ENCODE data around the gene RBBP8NL.
"Not testable (repeated sequence)": the region's sequence is repeated elsewhere in the genome, so short reads cannot be mapped to it uniquely, and the experiment has no call there.

RBBP8NL gene

GRCh38 chr20:62376112-62377063, 51.0 kb downstream of the RBBP8NL start:
- Histone ChIP-seq H3K36me3 (ENCODE audit: control insufficient read depth in 2 of 2, insufficient read depth in 2 of 2, low read length in 2 of 2) (no peaks in the 10 kb centered on the region), H3K4me3 (ENCODE audit: low read length in 2 of 2) (peak overlapping the region in 1 of 2 donors; percentile 8), H3K9ac (ENCODE audit: low read length in 2 of 2) (peak overlapping the region; percentile 19 to 47), H3K27me3 (ENCODE audit: control insufficient read depth in 1 of 2, insufficient read depth in 2 of 2, low read length in 2 of 2) (no peaks in the 10 kb centered on the region), H3K4me1 (ENCODE audit: control insufficient read depth, insufficient read depth, low read length) (peaks cover 84% of the 10 kb centered on the region), H3K27ac (ENCODE audit: low read length) (peak overlapping the region; percentile 95), H3K9me3 (ENCODE audit: control insufficient read depth in 2 of 2, low read length in 2 of 2) (no peaks in the 10 kb centered on the region)

- peak overlapping the region; percentile 95 for H3K27ac ChIP-seq (ENCODE audit: low read length)
- H3K9me3 ChIP-seq (ENCODE audit: control insufficient read depth in 2 of 2, low read length in 2 of 2): no peaks in the 10 kb centered on the region
- H3K27me3 ChIP-seq (ENCODE audit: control insufficient read depth in 1 of 2, insufficient read depth in 2 of 2, low read length in 2 of 2): no peaks in the 10 kb centered on the region
- no peaks in the 10 kb centered on the region for H3K36me3 ChIP-seq (ENCODE audit: control insufficient read depth in 2 of 2, insufficient read depth in 2 of 2, low read length in 2 of 2)
- H3K4me1 ChIP-seq (ENCODE audit: control insufficient read depth, insufficient read depth, low read length): peaks cover 92% of the 10 kb centered on the region
- H3K9ac ChIP-seq (ENCODE audit: low read length in 2 of 2): peak overlapping the region in 1 of 2 donors; percentile 39
- H3K4me3 ChIP-seq (ENCODE audit: low read length in 2 of 2): peak overlapping the region in 1 of 2 donors; percentile 32
These were observed 52.8 kb downstream of the RBBP8NL start for GRCh38 chr20:62374331-62375152.

GRCh38 chr20:62373631-62374179, 53.6 kb downstream of the RBBP8NL start:
- peak overlapping the region; percentile 29 to 39 for H3K9ac ChIP-seq (ENCODE audit: low read length in 2 of 2)
- H3K36me3 ChIP-seq (ENCODE audit: control insufficient read depth in 2 of 2, insufficient read depth in 2 of 2, low read length in 2 of 2); H3K9me3 ChIP-seq (ENCODE audit: control insufficient read depth in 2 of 2, low read length in 2 of 2); H3K4me3 ChIP-seq (ENCODE audit: low read length in 2 of 2); H3K27me3 ChIP-seq (ENCODE audit: control insufficient read depth in 1 of 2, insufficient read depth in 2 of 2, low read length in 2 of 2): not testable (repeated sequence)
- peak overlapping the region; percentile 99 for H3K27ac ChIP-seq (ENCODE audit: low read length)
- H3K4me1 ChIP-seq (ENCODE audit: control insufficient read depth, insufficient read depth, low read length): peaks cover 93% of the 10 kb centered on the region

- no peaks in the 10 kb centered on the region for H3K27me3 ChIP-seq (ENCODE audit: control insufficient read depth in 1 of 2, insufficient read depth in 2 of 2, low read length in 2 of 2)
- H3K4me1 ChIP-seq (ENCODE audit: control insufficient read depth, insufficient read depth, low read length): peaks cover 93% of the 10 kb centered on the region
- H3K9ac ChIP-seq (ENCODE audit: low read length in 2 of 2): peak overlapping the region; percentile 77 to 83
- peak overlapping the region; percentile 99 for H3K27ac ChIP-seq (ENCODE audit: low read length)
- H3K9me3 ChIP-seq (ENCODE audit: control insufficient read depth in 2 of 2, low read length in 2 of 2): no peaks in the 10 kb centered on the region
- peak overlapping the region in 1 of 2 donors; percentile 52 for H3K4me3 ChIP-seq (ENCODE audit: low read length in 2 of 2)
- H3K36me3 ChIP-seq (ENCODE audit: control insufficient read depth in 2 of 2, insufficient read depth in 2 of 2, low read length in 2 of 2): no peaks in the 10 kb centered on the region
These were observed 55.0 kb downstream of the RBBP8NL start for GRCh38 chr20:62372042-62372993.

GRCh38 chr20:62371588-62372041, 55.7 kb downstream of the RBBP8NL start:
- Histone ChIP-seq H3K9ac (ENCODE audit: low read length in 2 of 2) (peak overlapping the region; percentile 61 to 74), H3K9me3 (ENCODE audit: control insufficient read depth in 2 of 2, low read length in 2 of 2) (no peaks in the 10 kb centered on the region), H3K36me3 (ENCODE audit: control insufficient read depth in 2 of 2, insufficient read depth in 2 of 2, low read length in 2 of 2) (no peaks in the 10 kb centered on the region), H3K27ac (ENCODE audit: low read length) (peak overlapping the region; percentile 99), H3K4me3 (ENCODE audit: low read length in 2 of 2) (peak overlapping the region in 1 of 2 donors; percentile 52), H3K4me1 (ENCODE audit: control insufficient read depth, insufficient read depth, low read length) (peaks cover 87% of the 10 kb centered on the region), H3K27me3 (ENCODE audit: control insufficient read depth in 1 of 2, insufficient read depth in 2 of 2, low read length in 2 of 2) (no peaks in the 10 kb centered on the region)

DNA sequence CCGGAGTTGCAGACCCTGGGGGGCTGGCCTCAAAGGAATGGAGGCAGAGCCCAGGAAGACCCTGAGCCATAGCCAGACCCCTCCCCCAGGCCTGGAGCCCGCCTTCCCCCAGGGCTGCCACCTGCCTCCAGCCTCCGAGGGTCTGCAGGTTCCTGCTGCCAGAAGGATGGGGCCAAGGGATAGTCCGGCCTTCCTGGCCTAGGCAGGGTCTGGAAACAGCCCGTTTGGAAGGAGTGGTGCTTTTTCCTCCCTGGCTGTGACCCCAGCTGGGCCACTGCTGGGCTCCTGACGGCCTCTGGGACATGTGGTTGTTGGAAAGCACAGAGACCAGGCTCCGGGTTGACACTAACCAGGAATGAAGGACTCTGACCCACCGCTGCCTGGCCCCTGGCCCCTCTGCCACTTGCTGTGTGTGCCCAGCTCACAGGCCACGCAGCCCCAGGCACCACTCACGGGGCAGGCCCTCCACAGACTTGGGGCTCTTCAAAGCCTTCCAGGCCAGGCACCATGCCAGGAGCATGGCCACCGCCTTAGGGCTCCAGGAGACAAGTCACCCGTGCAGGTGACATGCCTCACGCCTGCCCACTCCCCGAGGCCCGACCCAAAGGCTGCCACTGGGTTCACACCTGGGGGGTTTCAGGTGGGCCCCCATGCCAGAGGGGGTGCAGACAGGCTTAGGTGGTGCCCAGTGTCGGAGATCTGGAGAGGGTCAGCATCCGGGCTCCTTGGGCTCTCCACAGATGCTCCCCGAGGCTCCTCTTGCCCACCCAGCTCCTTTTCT, 56.3 kb downstream of the RBBP8NL start:
- Histone ChIP-seq H3K27me3 (ENCODE audit: control insufficient read depth in 1 of 2, insufficient read depth in 2 of 2, low read length in 2 of 2) (no peaks in the 10 kb centered on the region), H3K36me3 (ENCODE audit: control insufficient read depth in 2 of 2, insufficient read depth in 2 of 2, low read length in 2 of 2) (no peaks in the 10 kb centered on the region), H3K9ac (ENCODE audit: low read length in 2 of 2) (peak overlapping the region; percentile 61 to 62), H3K4me3 (ENCODE audit: low read length in 2 of 2) (no peak overlapping the region), H3K4me1 (ENCODE audit: control insufficient read depth, insufficient read depth, low read length) (peaks cover 85% of the 10 kb centered on the region), H3K9me3 (ENCODE audit: control insufficient read depth in 2 of 2, low read length in 2 of 2) (no peaks in the 10 kb centered on the region), H3K27ac (ENCODE audit: low read length) (peak overlapping the region; percentile 99)

DNA sequence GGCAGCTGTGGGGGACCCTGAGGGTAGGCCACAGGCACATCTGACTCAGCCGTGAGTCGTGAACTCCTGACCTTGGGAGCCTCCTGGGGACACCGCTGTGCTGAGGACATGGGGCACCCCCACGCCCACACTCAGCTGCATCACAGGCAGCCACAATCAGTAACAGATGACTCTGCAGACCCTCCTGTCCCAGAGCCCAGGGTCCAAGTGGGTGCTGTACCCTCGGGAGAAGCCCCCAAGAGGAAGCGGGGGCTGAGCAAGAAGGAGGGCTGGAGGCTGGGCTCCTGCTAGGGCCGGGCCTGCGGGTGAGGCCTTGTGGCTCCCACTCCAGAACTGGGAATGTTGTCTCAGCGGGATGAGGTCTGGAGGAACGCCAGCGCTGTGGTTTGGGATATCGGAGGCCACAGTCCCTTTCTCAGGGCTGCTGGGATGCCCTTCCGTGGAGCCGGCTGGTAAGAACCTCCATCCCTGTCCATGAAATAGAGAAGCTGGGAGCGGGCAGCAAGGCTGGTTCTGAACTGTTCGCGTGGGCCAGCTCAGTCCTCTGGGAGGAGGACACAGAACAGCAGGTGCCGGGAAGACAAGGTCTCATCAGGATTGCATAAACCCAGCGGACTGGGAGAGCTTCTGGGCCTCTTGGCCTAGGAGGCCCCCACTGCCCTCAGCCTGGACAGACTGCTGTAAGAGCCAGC, 57.1 kb downstream of the RBBP8NL start:
- Histone ChIP-seq H3K27ac (ENCODE audit: low read length) (peak overlapping the region; percentile 99), H3K4me3 (ENCODE audit: low read length in 2 of 2) (peak overlapping the region in 1 of 2 donors; percentile 29), H3K27me3 (ENCODE audit: control insufficient read depth in 1 of 2, insufficient read depth in 2 of 2, low read length in 2 of 2) (no peaks in the 10 kb centered on the region), H3K36me3 (ENCODE audit: control insufficient read depth in 2 of 2, insufficient read depth in 2 of 2, low read length in 2 of 2) (no peaks in the 10 kb centered on the region), H3K9ac (ENCODE audit: low read length in 2 of 2) (peak overlapping the region; percentile 61 to 62), H3K9me3 (ENCODE audit: control insufficient read depth in 2 of 2, low read length in 2 of 2) (no peaks in the 10 kb centered on the region), H3K4me1 (ENCODE audit: control insufficient read depth, insufficient read depth, low read length) (peaks cover 85% of the 10 kb centered on the region)

- no peaks in the 10 kb centered on the region for H3K9me3 ChIP-seq (ENCODE audit: control insufficient read depth in 2 of 2, low read length in 2 of 2)
- peak overlapping the region in 1 of 2 donors; percentile 29 for H3K4me3 ChIP-seq (ENCODE audit: low read length in 2 of 2)
- peak overlapping the region; percentile 61 to 62 for H3K9ac ChIP-seq (ENCODE audit: low read length in 2 of 2)
- H3K4me1 ChIP-seq (ENCODE audit: control insufficient read depth, insufficient read depth, low read length): peaks cover 85% of the 10 kb centered on the region
- H3K27me3 ChIP-seq (ENCODE audit: control insufficient read depth in 1 of 2, insufficient read depth in 2 of 2, low read length in 2 of 2): no peaks in the 10 kb centered on the region
- H3K36me3 ChIP-seq (ENCODE audit: control insufficient read depth in 2 of 2, insufficient read depth in 2 of 2, low read length in 2 of 2): no peaks in the 10 kb centered on the region
- peak overlapping the region; percentile 99 for H3K27ac ChIP-seq (ENCODE audit: low read length)
These were observed 57.6 kb downstream of the RBBP8NL start for GRCh38 chr20:62369815-62370114.

Data from stomach smooth muscle (tissue), 2 donors.